Measurements from ENCODE around the gene OSBPL10.
"Not testable (repeated sequence)": the region's sequence is repeated elsewhere in the genome, so short reads cannot be mapped to it uniquely, and the experiment has no call there.

OSBPL10 gene

GRCh38 chr3:31793821-31794220, 187.2 kb downstream of the OSBPL10 start:
- no peak overlapping the region for H3K4me3 ChIP-seq
- DNase-seq (ENCODE audit: low spot score): no peak

GRCh38 chr3:31791090-31791430, 190.0 kb downstream of the OSBPL10 start:
- no peak for DNase-seq (ENCODE audit: low spot score)
- TF ChIP-seq CTCF (IDR thresholded peaks at IDR 0.05): no peak
- Histone ChIP-seq H3K27ac (no peak overlapping the region), H3K4me3 (no peak overlapping the region)

More at GRCh38 chr3:31793821-31794220, 187.2 kb downstream of the OSBPL10 start:
- TF ChIP-seq CTCF (IDR thresholded peaks at IDR 0.05): no peak
- H3K27ac ChIP-seq: no peak overlapping the region

GRCh38 chr3:31790193-31791089, 190.6 kb downstream of the OSBPL10 start:
- DNase-seq (ENCODE audit: low spot score): no peak
- no peak overlapping the region for H3K4me3 ChIP-seq
- no peak for TF ChIP-seq CTCF (IDR thresholded peaks at IDR 0.05)
- H3K27ac ChIP-seq: no peak overlapping the region

GRCh38 chr3:31789429-31789828, 191.6 kb downstream of the OSBPL10 start:
- H3K27ac ChIP-seq: no peak overlapping the region
- no peak overlapping the region for H3K4me3 ChIP-seq
- no peak for DNase-seq (ENCODE audit: low spot score)
- TF ChIP-seq CTCF (IDR thresholded peaks at IDR 0.05): no peak

- Histone ChIP-seq H3K4me3 (no peak overlapping the region), H3K27ac (no peak overlapping the region)
- TF ChIP-seq CTCF (IDR thresholded peaks at IDR 0.05): no peak
- no peak for DNase-seq (ENCODE audit: low spot score)
Measured at GRCh38 chr3:31785734-31786133, 195.3 kb downstream of the OSBPL10 start.

- H3K4me3 ChIP-seq: no peak overlapping the region
- no peak for DNase-seq (ENCODE audit: low spot score)
- no peak for TF ChIP-seq CTCF (IDR thresholded peaks at IDR 0.05)
- no peak overlapping the region for H3K27ac ChIP-seq
Measured at GRCh38 chr3:31785286-31785685, 195.8 kb downstream of the OSBPL10 start.

- DNase-seq (ENCODE audit: low spot score); H3K27ac ChIP-seq; H3K4me3 ChIP-seq: not testable (repeated sequence)
Measured at GRCh38 chr3:31783851-31784250, 197.2 kb downstream of the OSBPL10 start.

GRCh38 chr3:31782306-31782705, 198.8 kb downstream of the OSBPL10 start:
- not testable (repeated sequence) for H3K4me3 ChIP-seq; DNase-seq (ENCODE audit: low spot score); H3K27ac ChIP-seq
